Endothelial cell of umbilical vein (primary cell): Measurements from ENCODE around the gene CAV1. TPM values are rescaled to one million over a fixed set of nuclear protein-coding genes. Genes with fewer than 3 reads are reported as not detected.

ENCODE experiments used
- BruUV-seq: library from RNA; stranded (reverse); fragments of 400-500 nt; replicated peaks from 2 replicates; lab custom pipeline; 2021; lab: Mats Ljungman, UMichigan
- CTCF ChIA-PET: fragments of 300-600, 350-600 bp; sonication (Branson Sonifier 250); formaldehyde crosslinking; loops from one replicate; lab custom pipeline; 2021; ENCODE audit warnings: antibody characterized with exemption, inconsistent platforms; lab: Charles Lee
- POLR2A ChIA-PET: fragments of 300-600, 350-600 bp; sonication (Branson Sonifier 250); formaldehyde crosslinking; loops from one replicate; lab custom pipeline; 2021; ENCODE audit warnings: antibody characterized with exemption, inconsistent platforms; lab: Charles Lee
- DNase-seq: peaks from one replicate; pipeline ENCODE4 v3.0.0-alpha.2; 2011; ENCODE audit warnings: low read depth, low spot score
- FAIRE-seq: peaks from 2 replicates; lab custom pipeline; 2011; peaks lifted over from hg19 to GRCh38; lab: Jason Lieb, UNC
- H2AFZ ChIP-seq: 2 replicates; pipeline ENCODE4 v1.6.0; 2012; ENCODE audit warnings: low read depth, low read length, control low read depth, inconsistent platforms
- H3K27ac ChIP-seq: 2 replicates; pipeline ENCODE4 v1.5.1; 2011; ENCODE audit warnings: low read depth, mild to moderate bottlenecking, control low read depth, low read length, moderate library complexity; ENCODE audit not compliant: insufficient read depth
- H3K27me3 ChIP-seq, 2 experiments: 2 replicates each; pipeline versions ENCODE4 v1.6.0 to v1.6.1; 2011; ENCODE audit warnings: low read length in 2 of 2, mixed read lengths in 1 of 2; ENCODE audit not compliant: control insufficient read depth in 2 of 2, insufficient read depth in 2 of 2
- H3K36me3 ChIP-seq, 2 experiments: 2 replicates in 1 of 2; 3 replicates in 1 of 2; pipeline ENCODE4 v1.5.1; 2011; ENCODE audit warnings: low read length in 2 of 2, mild to moderate bottlenecking in 1 of 2, moderate library complexity in 1 of 2; ENCODE audit not compliant: control insufficient read depth in 2 of 2, insufficient read depth in 2 of 2; ENCODE audit errors: extremely low read depth in 1 of 2
- H3K4me1 ChIP-seq: 3 replicates; pipeline ENCODE4 v1.5.1; 2011; ENCODE audit warnings: mild to moderate bottlenecking, low read length; ENCODE audit not compliant: control insufficient read depth, insufficient read depth; ENCODE audit errors: extremely low read depth
- H3K4me2 ChIP-seq: 2 replicates; pipeline ENCODE4 v1.6.1; 2011; ENCODE audit warnings: low read length, control low read depth, mixed read lengths; ENCODE audit not compliant: insufficient read depth
- H3K4me3 ChIP-seq, 3 experiments: fragments of 200-600 bp in 1 of 3; sonication (generic), shearing (Covaris generic) in 1 of 3; replicated peaks in 1 of 3; 2 replicates each; pipeline ENCODE4 v1.5.1; 2011 to 2016; ENCODE audit warnings: control low read depth in 3 of 3, low read length in 3 of 3, mild to moderate bottlenecking in 2 of 3, inconsistent platforms in 1 of 3, low read depth in 1 of 3, moderate library complexity in 1 of 3; ENCODE audit not compliant: insufficient read depth in 1 of 3
- H3K79me2 ChIP-seq: 2 replicates; pipeline ENCODE4 v1.6.0; 2012; ENCODE audit warnings: low read length, inconsistent platforms; ENCODE audit not compliant: control insufficient read depth, insufficient read depth
- H3K9ac ChIP-seq: replicated peaks from 2 replicates; pipeline ENCODE3; 2011; ENCODE audit warnings: low read length, control low read depth; ENCODE audit not compliant: insufficient read depth; ENCODE audit errors: extremely low read depth
- H3K9me1 ChIP-seq: replicated peaks from 3 replicates; pipeline ENCODE4 v1.6.0; 2011; ENCODE audit warnings: mild to moderate bottlenecking, low read length; ENCODE audit not compliant: control insufficient read depth, insufficient read depth; ENCODE audit errors: extremely low read depth
- H3K9me3 ChIP-seq: replicated peaks from 2 replicates; pipeline ENCODE4 v1.5.1; 2012; ENCODE audit warnings: low read length, inconsistent platforms; ENCODE audit not compliant: control insufficient read depth, insufficient read depth
- H4K20me1 ChIP-seq: replicated peaks from 2 replicates; pipeline ENCODE3; 2011; ENCODE audit warnings: mild to moderate bottlenecking, low read length; ENCODE audit not compliant: control insufficient read depth, insufficient read depth; ENCODE audit errors: extremely low read depth
- EZH2 ChIP-seq: IDR thresholded peaks from 2 replicates; pipeline ENCODE4 v1.6.1; 2012; ENCODE audit warnings: borderline replicate concordance, low read depth, mild to moderate bottlenecking, moderate library complexity, low read length, inconsistent platforms; ENCODE audit not compliant: severe bottlenecking
- FOS ChIP-seq: IDR thresholded peaks from 2 replicates; pipeline ENCODE4 v1.6.1; 2011; ENCODE audit warnings: mild to moderate bottlenecking, low read length, moderate library complexity, borderline replicate concordance; ENCODE audit not compliant: insufficient read depth
- GATA2 ChIP-seq: IDR thresholded peaks from 2 replicates; pipeline ENCODE4 v1.7.0; 2011; ENCODE audit warnings: low read depth, mild to moderate bottlenecking, moderate library complexity, mixed read lengths, low read length; ENCODE audit not compliant: insufficient read length, insufficient read depth
- JUN ChIP-seq: IDR thresholded peaks from 2 replicates; pipeline ENCODE4 v1.6.1; 2011; ENCODE audit warnings: borderline replicate concordance, low read depth; ENCODE audit not compliant: insufficient read length, insufficient read depth
- MYC ChIP-seq: IDR thresholded peaks from one replicate; pipeline ENCODE4 v1.6.1; 2011; ENCODE audit warnings: mild to moderate bottlenecking, low read depth, low read length
- POLR2A ChIP-seq: IDR thresholded peaks from 2 replicates; pipeline ENCODE4 v1.6.1; 2012; ENCODE audit warnings: low read depth, mild to moderate bottlenecking, control low read depth, low read length
- POLR2AphosphoS5 ChIP-seq: IDR thresholded peaks from 2 replicates; pipeline ENCODE4 v1.6.1; 2012; ENCODE audit warnings: low read depth, mild to moderate bottlenecking, control low read depth, low read length, moderate library complexity; ENCODE audit not compliant: insufficient read depth
- dilution Hi-C: fragments of 300-500 bp; cut with MboI; formaldehyde crosslinking; loops from one replicate; pipeline ENCODE4 v1.15.0; 2019; ENCODE audit warnings: low sequenced_read_pairs; ENCODE audit not compliant: extremely low pct_ligation_motif_present
- intact Hi-C: fragments of 100-400 bp; cut with micrococcal nuclease; formaldehyde crosslinking; loops from one replicate; pipeline ENCODE4 v1.10.0; 2022
- polyA plus RNA-seq, 4 experiments: library from polyadenylated mRNA; depleted of rRNA in 3 of 4; stranded (reverse) in 3 of 4; unstranded in 1 of 4; fragments of >200 nt; gene quantifications; 2 replicates each; pipeline versions ENCODE4 v1.2.1 to v1.2.3, GENCODE V29; 2011 to 2012; ENCODE audit warnings: missing spikeins in 1 of 4
- total RNA-seq: library from RNA; stranded (reverse); gene quantifications from 2 replicates; pipeline ENCODE4 v1.2.3, GENCODE V29; 2021
- TF ChIP-seq, protein P1 (sequence below): IDR thresholded peaks from 2 replicates; pipeline ENCODE4 v1.6.1; 2011; ENCODE audit not compliant: insufficient read depth, insufficient read length
- TF ChIP-seq, protein P2 (sequence below), 2 donors: IDR thresholded peaks; 1 replicate in 1 of 2; 2 replicates in 1 of 2; pipeline ENCODE4 v1.5.1; 2011; ENCODE audit warnings: low read length in 2 of 2, mild to moderate bottlenecking in 2 of 2, moderate library complexity in 2 of 2, control low read depth in 1 of 2, inconsistent platforms in 1 of 2, low read depth in 1 of 2; ENCODE audit not compliant: insufficient read depth in 1 of 2; ENCODE audit errors: extremely low read depth in 1 of 2

Gene CAV1
- total and polyA plus RNA-seq, 2 donors (not counting 3 experiments of a cell fraction or from before 2014, with no cell fraction given) = 1,483 to 3,129 TPM

- CTCF ChIA-PET = interaction anchor here (0.7 to 1.2 kb wide), 5 partner anchors 31 to 52 kb away, joined by 3 to 4 read pairs (median 3); no protein-coding TSS in a partner anchor
- Histone ChIP-seq H3K9ac (no peak overlapping the region), H3K79me2 (peaks cover 9% of the 10 kb centered on the region), H3K36me3 (no peaks in the 10 kb centered on the region), H3K4me1 (peaks cover 4% of the 10 kb centered on the region), H4K20me1 (no peaks in the 10 kb centered on the region), H3K27ac (no peak overlapping the region), H3K27me3 (no peaks in the 10 kb centered on the region), H3K9me1 (no peaks in the 10 kb centered on the region), H3K9me3 (no peaks in the 10 kb centered on the region), H3K4me3 (no peak overlapping the region), H2AFZ (no peak overlapping the region), H3K4me2 (no peak overlapping the region)
- POLR2A ChIA-PET = no interaction called here
- dilution Hi-C loops (no loop called here), intact Hi-C loops (loop anchor here (5.0 kb wide), 1 partner anchor 33 kb away; no protein-coding TSS in a partner anchor)
- FAIRE-seq (no peak), DNase-seq (no peak)
- TF ChIP-seq GATA2 = no peak
- TF ChIP-seq POLR2AphosphoS5 = no peak
- no peak for TF ChIP-seq MYC
- TF ChIP-seq, protein P1, sequence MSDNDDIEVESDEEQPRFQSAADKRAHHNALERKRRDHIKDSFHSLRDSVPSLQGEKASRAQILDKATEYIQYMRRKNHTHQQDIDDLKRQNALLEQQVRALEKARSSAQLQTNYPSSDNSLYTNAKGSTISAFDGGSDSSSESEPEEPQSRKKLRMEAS = no peak
- TF ChIP-seq JUN = no peak
- no peak for TF ChIP-seq POLR2A
- TF ChIP-seq, protein P2, sequence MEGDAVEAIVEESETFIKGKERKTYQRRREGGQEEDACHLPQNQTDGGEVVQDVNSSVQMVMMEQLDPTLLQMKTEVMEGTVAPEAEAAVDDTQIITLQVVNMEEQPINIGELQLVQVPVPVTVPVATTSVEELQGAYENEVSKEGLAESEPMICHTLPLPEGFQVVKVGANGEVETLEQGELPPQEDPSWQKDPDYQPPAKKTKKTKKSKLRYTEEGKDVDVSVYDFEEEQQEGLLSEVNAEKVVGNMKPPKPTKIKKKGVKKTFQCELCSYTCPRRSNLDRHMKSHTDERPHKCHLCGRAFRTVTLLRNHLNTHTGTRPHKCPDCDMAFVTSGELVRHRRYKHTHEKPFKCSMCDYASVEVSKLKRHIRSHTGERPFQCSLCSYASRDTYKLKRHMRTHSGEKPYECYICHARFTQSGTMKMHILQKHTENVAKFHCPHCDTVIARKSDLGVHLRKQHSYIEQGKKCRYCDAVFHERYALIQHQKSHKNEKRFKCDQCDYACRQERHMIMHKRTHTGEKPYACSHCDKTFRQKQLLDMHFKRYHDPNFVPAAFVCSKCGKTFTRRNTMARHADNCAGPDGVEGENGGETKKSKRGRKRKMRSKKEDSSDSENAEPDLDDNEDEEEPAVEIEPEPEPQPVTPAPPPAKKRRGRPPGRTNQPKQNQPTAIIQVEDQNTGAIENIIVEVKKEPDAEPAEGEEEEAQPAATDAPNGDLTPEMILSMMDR (IDR thresholded peaks at IDR 0.05; ENCODE audit: extremely low read depth in 1 of 2, insufficient read depth in 1 of 2, low read depth in 1 of 2, low read length in 2 of 2) = no peak
- TF ChIP-seq EZH2 = no peak
- no peak for TF ChIP-seq FOS
- no TSS peak for BruUV-seq
These were observed 29.1 kb upstream of the CAV1 start for GRCh38 chr7:116495736-116496135.
